Ishikawa (cell line): ENCODE results near the gene RGL1.

Experiments used
- EP300 ChIP-seq: IDR thresholded peaks from 2 replicates; pipeline ENCODE4 v1.6.1; 2012; ENCODE audit warnings: borderline replicate concordance
- FOXM1 ChIP-seq: IDR thresholded peaks from 2 replicates; pipeline ENCODE4 v1.6.1; 2012; ENCODE audit warnings: low read depth, borderline replicate concordance
- TAF1 ChIP-seq: IDR thresholded peaks from 2 replicates; pipeline ENCODE4 v1.6.1; 2012; ENCODE audit warnings: low read depth, mild to moderate bottlenecking
- TF ChIP-seq, protein P1 (sequence below): IDR thresholded peaks from 2 replicates; pipeline ENCODE4 v1.6.1; 2012

GRCh38 chr1:183778568-183779433, 26.1 kb upstream of the RGL1 start:
- no peak for TF ChIP-seq EP300
- TF ChIP-seq TAF1: no peak
- TF ChIP-seq, protein P1, sequence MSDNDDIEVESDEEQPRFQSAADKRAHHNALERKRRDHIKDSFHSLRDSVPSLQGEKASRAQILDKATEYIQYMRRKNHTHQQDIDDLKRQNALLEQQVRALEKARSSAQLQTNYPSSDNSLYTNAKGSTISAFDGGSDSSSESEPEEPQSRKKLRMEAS: no peak
- no peak for TF ChIP-seq FOXM1
